ENCODE data around the gene GRIN3B. TPM values are rescaled to one million over a fixed set of nuclear protein-coding genes. Genes with fewer than 3 reads are reported as not detected.

Gene GRIN3B
- total RNA-seq, 1 donor from 2014 or later = not detected

DNA sequence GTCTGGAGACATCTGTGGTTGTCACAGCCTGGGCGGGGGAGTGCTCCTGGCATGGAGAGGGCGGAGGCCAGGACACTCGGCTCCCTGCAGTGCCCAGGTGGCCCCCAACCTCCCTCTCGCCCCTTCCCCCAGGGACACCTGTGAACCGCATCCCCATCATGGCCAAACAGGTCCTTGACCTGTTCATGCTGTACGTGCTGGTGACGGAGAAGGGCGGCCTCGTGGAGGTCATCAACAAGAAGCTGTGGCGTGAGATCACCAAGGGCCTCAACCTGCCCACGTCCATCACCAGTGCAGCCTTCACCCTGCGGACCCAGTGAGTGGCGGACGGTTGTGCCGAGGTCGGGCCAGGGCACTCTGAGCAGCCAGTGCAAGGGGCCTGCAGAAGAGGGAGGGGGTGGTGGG is 36.1 kb upstream of the GRIN3B start:
- no peak overlapping the region for H3K4me3 ChIP-seq
- intact Hi-C loops (cut with DNase I) = no loop called here

DNA sequence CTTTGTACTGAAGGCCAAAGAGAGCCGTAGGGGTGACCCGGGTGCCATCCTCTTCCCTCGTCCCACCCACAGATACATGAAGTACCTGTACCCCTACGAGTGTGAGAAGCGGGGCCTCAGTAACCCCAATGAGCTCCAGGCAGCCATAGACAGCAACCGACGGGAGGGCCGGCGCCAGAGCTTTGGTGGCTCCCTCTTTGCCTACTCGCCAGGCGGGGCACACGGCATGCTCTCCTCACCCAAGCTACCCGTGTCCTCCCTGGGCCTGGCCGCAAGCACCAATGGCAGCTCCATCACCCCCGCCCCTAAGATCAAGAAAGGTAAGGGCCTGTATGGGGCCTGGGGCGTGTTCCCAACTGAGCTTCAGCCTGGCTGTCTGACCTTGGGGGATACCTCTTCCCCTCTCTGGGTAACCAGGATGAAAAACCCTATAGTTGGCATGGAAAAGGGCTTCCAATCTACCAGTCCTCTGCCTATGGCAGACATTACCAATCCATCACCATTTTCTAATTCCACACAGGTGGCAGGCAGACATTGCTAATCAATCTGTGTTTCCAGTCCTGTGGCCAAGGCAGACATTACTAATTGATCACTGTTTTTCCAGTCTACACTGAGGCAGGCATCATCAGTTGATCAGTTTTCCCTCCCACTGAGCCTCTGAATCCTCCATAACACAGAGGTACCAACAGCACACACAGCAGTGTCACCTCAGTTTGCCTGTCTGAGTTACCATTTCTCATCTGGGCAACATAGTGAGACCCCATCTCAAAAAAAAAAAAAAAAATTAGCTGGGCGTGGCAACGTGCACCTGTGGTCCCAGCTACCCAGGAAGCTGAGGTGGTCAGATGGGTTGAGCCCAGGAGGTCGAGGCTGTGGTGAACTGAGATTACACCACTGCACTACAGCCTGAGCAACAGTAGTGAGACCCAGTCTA is 35.2 kb upstream of the GRIN3B start:
- H3K27ac ChIP-seq = no peak overlapping the region
- no peaks in the 10 kb centered on the region for H3K4me1 ChIP-seq
- DNase-seq (ENCODE audit: low spot score in 2 of 2) = no peak
- no peak overlapping the region for H3K4me3 ChIP-seq
- intact Hi-C loops (cut with DNase I) = no loop called here
- TF ChIP-seq, protein P1, sequence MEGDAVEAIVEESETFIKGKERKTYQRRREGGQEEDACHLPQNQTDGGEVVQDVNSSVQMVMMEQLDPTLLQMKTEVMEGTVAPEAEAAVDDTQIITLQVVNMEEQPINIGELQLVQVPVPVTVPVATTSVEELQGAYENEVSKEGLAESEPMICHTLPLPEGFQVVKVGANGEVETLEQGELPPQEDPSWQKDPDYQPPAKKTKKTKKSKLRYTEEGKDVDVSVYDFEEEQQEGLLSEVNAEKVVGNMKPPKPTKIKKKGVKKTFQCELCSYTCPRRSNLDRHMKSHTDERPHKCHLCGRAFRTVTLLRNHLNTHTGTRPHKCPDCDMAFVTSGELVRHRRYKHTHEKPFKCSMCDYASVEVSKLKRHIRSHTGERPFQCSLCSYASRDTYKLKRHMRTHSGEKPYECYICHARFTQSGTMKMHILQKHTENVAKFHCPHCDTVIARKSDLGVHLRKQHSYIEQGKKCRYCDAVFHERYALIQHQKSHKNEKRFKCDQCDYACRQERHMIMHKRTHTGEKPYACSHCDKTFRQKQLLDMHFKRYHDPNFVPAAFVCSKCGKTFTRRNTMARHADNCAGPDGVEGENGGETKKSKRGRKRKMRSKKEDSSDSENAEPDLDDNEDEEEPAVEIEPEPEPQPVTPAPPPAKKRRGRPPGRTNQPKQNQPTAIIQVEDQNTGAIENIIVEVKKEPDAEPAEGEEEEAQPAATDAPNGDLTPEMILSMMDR (IDR thresholded peaks at IDR 0.05) = no peak
- no peaks in the 10 kb centered on the region for H3K27me3 ChIP-seq
- peaks cover 7 to 22% of the 10 kb centered on the region in 2 donors for H3K36me3 ChIP-seq
- no peaks in the 10 kb centered on the region for H3K9me3 ChIP-seq

More for the DNA sequence above, 36.1 kb upstream of the GRIN3B start:
- Histone ChIP-seq H3K27ac (no peak overlapping the region), H3K36me3 (peaks cover 7 to 18% of the 10 kb centered on the region in 2 donors), H3K27me3 (no peaks in the 10 kb centered on the region), H3K4me1 (no peaks in the 10 kb centered on the region), H3K9me3 (no peaks in the 10 kb centered on the region)
- DNase-seq (ENCODE audit: low spot score in 2 of 2) = no peak
- TF ChIP-seq, protein P1 (IDR thresholded peaks at IDR 0.05) = no peak

DNA sequence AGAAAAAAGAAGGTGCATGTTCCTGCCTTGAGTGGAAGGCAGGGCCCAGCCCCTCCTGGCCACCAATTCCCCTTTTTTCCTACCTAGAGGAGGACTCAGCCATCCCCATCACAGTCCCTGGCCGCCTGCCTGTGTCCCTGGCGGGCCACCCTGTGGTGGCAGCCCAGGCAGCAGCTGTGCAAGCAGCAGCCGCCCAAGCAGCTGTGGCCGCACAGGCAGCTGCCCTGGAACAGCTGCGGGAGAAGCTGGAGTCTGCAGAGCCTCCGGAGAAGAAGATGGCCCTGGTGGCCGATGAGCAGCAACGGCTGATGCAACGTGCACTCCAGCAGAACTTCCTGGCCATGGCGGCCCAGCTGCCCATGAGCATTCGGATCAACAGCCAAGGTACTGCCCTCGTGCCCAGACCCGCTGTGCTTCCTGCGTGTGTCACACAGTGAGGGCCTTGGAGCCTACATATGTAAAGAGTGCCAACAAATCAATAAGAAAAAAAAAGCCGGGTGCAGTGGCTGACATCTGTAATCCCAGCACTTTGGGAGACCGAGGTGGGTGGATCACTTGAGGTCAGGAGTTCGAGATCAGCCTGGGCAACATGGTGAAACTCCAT is 33.6 kb upstream of the GRIN3B start:
- no peak for DNase-seq (ENCODE audit: low spot score in 2 of 2)
- intact Hi-C loops (cut with DNase I) = no loop called here
- H3K36me3 ChIP-seq = peaks cover 13 to 33% of the 10 kb centered on the region in 2 donors

DNA sequence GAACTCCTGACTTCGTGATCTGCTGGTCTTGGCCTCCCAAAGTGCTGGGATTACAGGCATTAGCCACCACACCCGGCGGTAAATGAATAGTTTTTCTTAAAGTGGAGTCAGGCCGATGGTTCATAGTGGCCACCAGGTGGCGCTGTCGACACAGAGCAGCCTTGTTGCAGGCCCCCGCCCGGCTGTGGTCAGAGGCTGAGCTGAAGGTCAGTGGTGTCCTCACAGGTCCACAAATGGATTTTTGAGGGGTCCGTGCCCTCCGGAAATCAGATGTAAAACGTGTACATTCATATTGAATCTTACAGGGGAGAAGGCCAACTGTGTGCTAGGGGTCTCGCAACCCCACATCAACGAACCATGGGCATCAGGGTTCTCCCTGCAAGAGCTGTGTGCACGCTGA is 29.5 kb upstream of the GRIN3B start:
- peaks cover 13 to 37% of the 10 kb centered on the region in 2 donors for H3K36me3 ChIP-seq
- intact Hi-C loops (cut with DNase I) = no loop called here

More for the DNA sequence above, 33.6 kb upstream of the GRIN3B start:
- TF ChIP-seq, protein P1 (IDR thresholded peaks at IDR 0.05) = no peak
- Histone ChIP-seq H3K27ac (no peak overlapping the region), H3K4me1 (no peaks in the 10 kb centered on the region), H3K9me3 (peaks cover 7 to 8% of the 10 kb centered on the region in 2 donors), H3K4me3 (no peak overlapping the region), H3K27me3 (no peaks in the 10 kb centered on the region)

DNA sequence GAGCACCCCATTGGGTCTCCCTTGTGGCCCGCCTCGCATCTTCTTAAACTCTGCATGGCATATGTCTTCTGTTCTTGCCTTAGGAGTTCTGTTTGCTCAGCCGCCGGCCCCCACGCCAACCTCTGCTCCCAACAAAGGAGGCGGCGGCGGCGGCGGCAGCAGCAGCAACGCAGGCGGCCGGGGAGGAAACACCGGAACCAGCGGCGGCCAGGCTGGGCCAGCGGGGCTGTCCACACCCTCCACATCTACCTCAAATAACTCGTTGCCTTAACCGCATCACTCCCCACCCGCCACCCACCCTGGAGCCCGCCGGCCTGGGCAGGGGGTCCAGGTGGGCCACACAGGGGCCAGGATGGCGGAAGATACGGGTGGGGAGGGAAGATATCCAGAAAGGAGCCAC is 28.4 kb upstream of the GRIN3B start:
- intact Hi-C loops (cut with DNase I) = no loop called here
- Histone ChIP-seq H3K36me3 (peaks cover 13 to 32% of the 10 kb centered on the region in 2 donors), H3K27me3 (no peaks in the 10 kb centered on the region), H3K4me1 (no peaks in the 10 kb centered on the region), H3K27ac (no peak overlapping the region), H3K9me3 (peaks cover 7 to 8% of the 10 kb centered on the region in 2 donors), H3K4me3 (no peak overlapping the region)
- TF ChIP-seq, protein P1 (IDR thresholded peaks at IDR 0.05) = no peak
- DNase-seq (ENCODE audit: low spot score in 2 of 2) = no peak

More for the DNA sequence above, 29.5 kb upstream of the GRIN3B start:
- no peaks in the 10 kb centered on the region for H3K27me3 ChIP-seq
- TF ChIP-seq, protein P1 (IDR thresholded peaks at IDR 0.05) = peak in 2 of 3 experiments; percentile 22 to 38
- no peak for DNase-seq (ENCODE audit: low spot score in 2 of 2)
- no peak overlapping the region for H3K4me3 ChIP-seq
- peaks cover 7 to 8% of the 10 kb centered on the region in 2 donors for H3K9me3 ChIP-seq
- no peaks in the 10 kb centered on the region for H3K4me1 ChIP-seq
- no peak overlapping the region for H3K27ac ChIP-seq

All from ascending aorta (tissue), 2 donors.